K562 (cell line): Measurements from ENCODE around the gene GCDH. TPM values are rescaled to one million over a fixed set of nuclear protein-coding genes. Genes with fewer than 3 reads are reported as not detected.

Experiments
- ATAC-seq: fragments of 200-7000 bp; cut with Tn5 transposase; 3 replicates; pipeline ENCODE4 v1.9.1; 2020; ENCODE audit warnings: moderate library complexity
- BruUV-seq: library from RNA; stranded (reverse); fragments of 400-500 nt; replicated peaks from 2 replicates; lab custom pipeline; 2021; lab: Mats Ljungman, UMichigan
- CTCF ChIA-PET: fragments of 300-600 bp; formaldehyde crosslinking; extraction: SDS; loops from one replicate; lab custom pipeline; 2021; ENCODE audit warnings: low intra/inter-chr PET ratio; lab: Yijun Ruan, JAX
- POLR2A ChIA-PET: fragments of 300-600, 350-650 bp; sonication (Branson Sonifier 250); formaldehyde crosslinking; extraction: SDS; loops from one replicate; lab custom pipeline; 2021; ENCODE audit warnings: antibody characterized with exemption, inconsistent platforms; lab: Yijun Ruan, JAX
- DNase-seq, 4 experiments: peaks; one replicate each; pipeline versions ENCODE4 v3.0.0 to v3.0.0-alpha.2; 2011 to 2018; ENCODE audit warnings: low spot score in 3 of 4, mixed read lengths in 3 of 4; ENCODE audit errors: extremely low read depth in 1 of 4
- FAIRE-seq: peaks from 2 replicates; lab custom pipeline; 2011; peaks lifted over from hg19 to GRCh38; lab: Jason Lieb, UNC
- H2AFZ ChIP-seq: 2 replicates; pipeline ENCODE4 v1.6.0; 2011; ENCODE audit warnings: low read depth, low read length, control low read depth, inconsistent platforms
- H3K27ac ChIP-seq: fragments of 200-600 bp; 3 replicates; pipeline ENCODE4 v1.8.0; 2011; ENCODE audit warnings: low read depth, mild to moderate bottlenecking, control low read depth, inconsistent platforms, low read length, moderate library complexity, mixed read lengths; ENCODE audit errors: extremely low read depth
- H3K27me3 ChIP-seq, 2 experiments: fragments of 300-600 bp in 1 of 2; 2 replicates in 1 of 2; 3 replicates in 1 of 2; pipeline versions ENCODE4 v1.6.0 to v1.8.0; 2011; ENCODE audit warnings: inconsistent platforms in 2 of 2, low read length in 2 of 2, mild to moderate bottlenecking in 1 of 2, mixed read lengths in 1 of 2, moderate library complexity in 1 of 2; ENCODE audit not compliant: control insufficient read depth in 2 of 2, insufficient read depth in 2 of 2
- H3K36me3 ChIP-seq: fragments of 300-600 bp; 3 replicates; pipeline ENCODE4 v1.8.0; 2011; ENCODE audit warnings: mild to moderate bottlenecking, low read length, inconsistent platforms; ENCODE audit not compliant: control insufficient read depth, insufficient read depth
- H3K4me1 ChIP-seq, 2 experiments: fragments of 200-600 bp in 1 of 2; replicated peaks in 1 of 2; 2 replicates in 1 of 2; 3 replicates in 1 of 2; pipeline versions ENCODE4 v1.5.1 to v1.8.0; 2011; ENCODE audit warnings: inconsistent platforms in 2 of 2, low read length in 2 of 2, mild to moderate bottlenecking in 1 of 2, mixed read lengths in 1 of 2, moderate library complexity in 1 of 2; ENCODE audit not compliant: control insufficient read depth in 2 of 2, insufficient read depth in 2 of 2
- H3K4me2 ChIP-seq: 2 replicates; pipeline ENCODE4 v1.6.1; 2011; ENCODE audit warnings: low read length, control low read depth, inconsistent platforms, mixed read lengths; ENCODE audit not compliant: insufficient read depth
- H3K4me3 ChIP-seq: fragments of 200-600 bp; sonication (generic), shearing (Covaris generic); 2 replicates; pipeline ENCODE4 v1.5.1; 2016; ENCODE audit warnings: control low read depth, inconsistent platforms
- H3K79me2 ChIP-seq: fragments of 200-600 bp; 3 replicates; pipeline ENCODE4 v1.8.0; 2011; ENCODE audit warnings: low read length, inconsistent platforms; ENCODE audit not compliant: control insufficient read depth, insufficient read depth
- H3K9ac ChIP-seq, 2 experiments: 2 replicates each; pipeline versions ENCODE4 v1.6.0 to v1.6.1; 2011; ENCODE audit warnings: low read depth in 2 of 2, low read length in 2 of 2, control low read depth in 1 of 2, inconsistent platforms in 1 of 2, mild to moderate bottlenecking in 1 of 2, mixed read lengths in 1 of 2; ENCODE audit not compliant: insufficient read depth in 1 of 2
- H3K9me1 ChIP-seq: one replicate; pipeline ENCODE4 v1.6.0; 2011; ENCODE audit warnings: inconsistent platforms, mild to moderate bottlenecking, low read length, moderate library complexity; ENCODE audit not compliant: control insufficient read depth, insufficient read depth
- H3K9me3 ChIP-seq: replicated peaks from 2 replicates; pipeline ENCODE4 v1.5.1; 2011; ENCODE audit warnings: low read depth, low read length, inconsistent platforms; ENCODE audit not compliant: control insufficient read depth, insufficient read depth
- H4K20me1 ChIP-seq: replicated peaks from 2 replicates; pipeline ENCODE4 v1.6.1; 2011; ENCODE audit warnings: low read length, inconsistent platforms, mixed read lengths; ENCODE audit not compliant: control insufficient read depth, insufficient read depth
- BRF2 ChIP-seq: IDR thresholded peaks from 3 replicates; pipeline ENCODE4 v1.6.1; 2011; ENCODE audit warnings: borderline replicate concordance, mild to moderate bottlenecking; ENCODE audit not compliant: insufficient read length, insufficient read depth
- MCM5 ChIP-seq: fragments of 450-650 bp; IDR thresholded peaks from 2 replicates; pipeline ENCODE4 v1.6.1; 2016; ENCODE audit warnings: low read depth
- MED1 ChIP-seq: sonication (generic); formaldehyde crosslinking; IDR thresholded peaks from 2 replicates; pipeline ENCODE4 v1.8.1; 2023; ENCODE audit warnings: missing genetic modification reagents, borderline replicate concordance
- NEUROD1 ChIP-seq: fragments of 150-350 bp; IDR thresholded peaks from 2 replicates; pipeline ENCODE4 v1.6.1; 2014; ENCODE audit warnings: borderline replicate concordance, low read length, low read depth; ENCODE audit not compliant: partially characterized antibody
- RNF2 ChIP-seq: sonication (generic); IDR thresholded peaks from 2 replicates; pipeline ENCODE4 v1.6.1; 2016
- THRAP3 ChIP-seq: fragments of 450-650 bp; IDR thresholded peaks from 2 replicates; pipeline ENCODE4 v1.6.1; 2016; ENCODE audit warnings: mild to moderate bottlenecking, inconsistent platforms, borderline replicate concordance
- U2AF1 ChIP-seq: fragments of 200-400 bp; formaldehyde crosslinking; optimal IDR thresholded peaks from 2 replicates; pipeline ENCODE3; 2017; ENCODE audit warnings: mild to moderate bottlenecking, low read depth, low read length, moderate library complexity
- ZFX ChIP-seq: sonication (generic); formaldehyde crosslinking; IDR thresholded peaks from 2 replicates; pipeline ENCODE4 v1.8.0; 2022; ENCODE audit warnings: mild to moderate bottlenecking, missing genetic modification reagents, moderate library complexity
- ZNF175 ChIP-seq: fragments of 200-800 bp; sonication (Bioruptor generic); IDR thresholded peaks from 2 replicates; pipeline ENCODE4 v1.6.1; 2016; ENCODE audit warnings: low read depth, mild to moderate bottlenecking, missing genetic modification characterization, missing compliant biosample characterization
- ZNF184 ChIP-seq: sonication (generic); formaldehyde crosslinking; IDR thresholded peaks from 2 replicates; pipeline ENCODE4 v1.5.0; 2020; ENCODE audit warnings: missing genetic modification reagents
- WGBS: fragments of 100-300 bp; shearing (Covaris generic); methylation state at CpG from one replicate; pipeline ENCODE4 v1.1.6; 2016; ENCODE audit warnings: low coverage, mixed read lengths; ENCODE audit not compliant: insufficient coverage; ENCODE audit errors: missing lambda C conversion rate; 5-methylcytosine and 5-hydroxymethylcytosine counted together
- in situ Hi-C: fragments of 300-500 bp; cut with MboI; formaldehyde crosslinking; loops from 4 replicates; pipeline ENCODE4 v1.15.0; 2018; ENCODE audit warnings: inconsistent platforms, mixed read lengths
- intact Hi-C: fragments of 100-400 bp; cut with micrococcal nuclease; formaldehyde crosslinking; loops from 2 replicates; pipeline ENCODE4 v1.14.2; 2022
- polyA plus RNA-seq, 8 experiments: library from polyadenylated mRNA; depleted of rRNA in 4 of 8; stranded (reverse) in 5 of 8; unstranded in 3 of 8; fragments of >200 nt; fragmentation: Nextera tagmentation in 2 of 8; fragmentation: Illumina TruSeq in 1 of 8; extraction: Ambion mirVana in 2 of 8; extraction: Trizol in 1 of 8; gene quantifications; 2 replicates each; pipeline versions ENCODE4 v1.2.1 to v1.2.3, GENCODE V29; 2011 to 2014; ENCODE audit warnings: inconsistent platforms in 1 of 8, missing spikeins in 1 of 8
- total RNA-seq, 7 experiments: library from RNA; depleted of rRNA in 6 of 7; stranded (reverse); fragments of >200 nt in 6 of 7; fragmentation: Illumina TruSeq in 2 of 7; extraction: Trizol in 2 of 7; gene quantifications; 2 replicates each; pipeline versions ENCODE4 v1.2.1 to v1.2.3, GENCODE V29; 2011 to 2021; ENCODE audit warnings: low replicate concordance in 1 of 7
- TF ChIP-seq, protein P1 (sequence below): fragments of 200-400 bp; formaldehyde crosslinking; IDR thresholded peaks from 2 replicates; pipeline ENCODE4 v1.6.1; 2017; ENCODE audit warnings: mild to moderate bottlenecking, low read depth, low read length, moderate library complexity
- TF ChIP-seq, protein P2 (sequence below): fragments of 450-650 bp; IDR thresholded peaks from 2 replicates; pipeline ENCODE4 v1.6.1; 2016; ENCODE audit warnings: missing biosample characterization, missing genetic modification characterization

The GCDH gene
- total and polyA plus RNA-seq, 9 of the 15 experiments (the other 6 are each of a cell fraction or from before 2014, with no cell fraction given), result 2.9 to 50.8 (median 19.1) TPM

- TF ChIP-seq THRAP3, result no peak
- no peak for TF ChIP-seq MCM5
- TF ChIP-seq ZNF175 (CRISPR knock-in tag), result 0 out of 2 replicates have a peak, but pooled peaks have one; percentile 0
- TF ChIP-seq U2AF1, result no peak
- TF ChIP-seq MED1 (CRISPR knock-in tag), result no peak
Observed at GRCh38 chr19:12886651-12886968, 4.3 kb upstream of the GCDH start (continued).

- H3K9me3 ChIP-seq, result no peaks in the 10 kb centered on the region
- in situ Hi-C loops (no loop called here), intact Hi-C loops (loop anchor here (1.0 to 5.0 kb wide), 4 partner anchors 32 to 80 kb away; partner anchors contain the start of genes CALR, DAND5, MAST1 and SYCE2)
- peak within 1 kb of the TSS; percentile 70 for H3K4me3 ChIP-seq
- peaks cover 10% of the 10 kb centered on the region; the same call in 1 of the 2 replicates for H4K20me1 ChIP-seq
- FAIRE-seq (peak; percentile 85), ATAC-seq (peak; percentile 15), DNase-seq (peak; percentile 67 to 93 (median 76))
- BruUV-seq, result no TSS peak
- peak within 1 kb of the TSS; percentile 100 for H3K4me2 ChIP-seq
- peaks cover 38 to 82% of the 10 kb centered on the region in 2 experiments; a peak in 4 of 5 replicates for H3K4me1 ChIP-seq
- H3K27ac ChIP-seq, result peak within 1 kb of the TSS; percentile 96
- ChIA-PET POLR2A (interaction anchor here (0.6 to 5.9 kb wide), 18 partner anchors 12 to 782 kb away, joined by 3 to 37 read pairs (median 4); partner anchors contain the start of genes CALR, IER2, RAD23A and STX10), CTCF (no interaction called here)
- H2AFZ ChIP-seq, result peak within 1 kb of the TSS; percentile 73
- peaks cover 76% of the 10 kb centered on the region for H3K79me2 ChIP-seq
- H3K9me1 ChIP-seq, result no peaks in the 10 kb centered on the region
- no peaks in the 10 kb centered on the region for H3K27me3 ChIP-seq
- 0% methylated on average over 17 of the region's 17 CpGs for WGBS
- peaks cover 29% of the 10 kb centered on the region for H3K36me3 ChIP-seq
- peak within 1 kb of the TSS; percentile 94 to 95 for H3K9ac ChIP-seq
- peak; percentile 85 for TF ChIP-seq RNF2
- TF ChIP-seq BRF2, result no peak
- peak; percentile 84 for TF ChIP-seq ZFX (CRISPR knock-in tag)
- TF ChIP-seq, protein P1, sequence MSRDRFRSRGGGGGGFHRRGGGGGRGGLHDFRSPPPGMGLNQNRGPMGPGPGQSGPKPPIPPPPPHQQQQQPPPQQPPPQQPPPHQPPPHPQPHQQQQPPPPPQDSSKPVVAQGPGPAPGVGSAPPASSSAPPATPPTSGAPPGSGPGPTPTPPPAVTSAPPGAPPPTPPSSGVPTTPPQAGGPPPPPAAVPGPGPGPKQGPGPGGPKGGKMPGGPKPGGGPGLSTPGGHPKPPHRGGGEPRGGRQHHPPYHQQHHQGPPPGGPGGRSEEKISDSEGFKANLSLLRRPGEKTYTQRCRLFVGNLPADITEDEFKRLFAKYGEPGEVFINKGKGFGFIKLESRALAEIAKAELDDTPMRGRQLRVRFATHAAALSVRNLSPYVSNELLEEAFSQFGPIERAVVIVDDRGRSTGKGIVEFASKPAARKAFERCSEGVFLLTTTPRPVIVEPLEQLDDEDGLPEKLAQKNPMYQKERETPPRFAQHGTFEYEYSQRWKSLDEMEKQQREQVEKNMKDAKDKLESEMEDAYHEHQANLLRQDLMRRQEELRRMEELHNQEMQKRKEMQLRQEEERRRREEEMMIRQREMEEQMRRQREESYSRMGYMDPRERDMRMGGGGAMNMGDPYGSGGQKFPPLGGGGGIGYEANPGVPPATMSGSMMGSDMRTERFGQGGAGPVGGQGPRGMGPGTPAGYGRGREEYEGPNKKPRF, result no peak
- no peak for TF ChIP-seq ZNF184 (CRISPR knock-in tag)
- TF ChIP-seq NEUROD1, result peak; percentile 15
- TF ChIP-seq, protein P2, sequence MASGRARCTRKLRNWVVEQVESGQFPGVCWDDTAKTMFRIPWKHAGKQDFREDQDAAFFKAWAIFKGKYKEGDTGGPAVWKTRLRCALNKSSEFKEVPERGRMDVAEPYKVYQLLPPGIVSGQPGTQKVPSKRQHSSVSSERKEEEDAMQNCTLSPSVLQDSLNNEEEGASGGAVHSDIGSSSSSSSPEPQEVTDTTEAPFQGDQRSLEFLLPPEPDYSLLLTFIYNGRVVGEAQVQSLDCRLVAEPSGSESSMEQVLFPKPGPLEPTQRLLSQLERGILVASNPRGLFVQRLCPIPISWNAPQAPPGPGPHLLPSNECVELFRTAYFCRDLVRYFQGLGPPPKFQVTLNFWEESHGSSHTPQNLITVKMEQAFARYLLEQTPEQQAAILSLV (tag), result no peak
Observed at GRCh38 chr19:12886969-12887747, 3.8 kb upstream of the GCDH start, which contains the start of gene KLF1. KLF1 (minus strand) TSS chr19:12887201; CDS start chr19:12887140, 61 bp downstream.
